Lower leg skin (tissue), 3 donors: ENCODE measurements around the gene RSPH4A.
"Not testable (repeated sequence)": the region's sequence is repeated elsewhere in the genome, so short reads cannot be mapped to it uniquely, and the experiment has no call there.

Source experiments
- POLR2A ChIP-seq, 2 donors: fragments of 450-650 bp; IDR thresholded peaks; one replicate each; pipeline ENCODE4 v1.6.1; 2016 to 2017; ENCODE audit warnings: antibody characterized with exemption in 2 of 2, mild to moderate bottlenecking in 1 of 2, moderate library complexity in 1 of 2
- TF ChIP-seq, protein P1 (sequence below), 3 donors: fragments of 450-650 bp; IDR thresholded peaks; one replicate each; pipeline ENCODE4 v1.5.1; 2016; ENCODE audit warnings: antibody characterized with exemption in 3 of 3, mild to moderate bottlenecking in 3 of 3, moderate library complexity in 2 of 3

DNA sequence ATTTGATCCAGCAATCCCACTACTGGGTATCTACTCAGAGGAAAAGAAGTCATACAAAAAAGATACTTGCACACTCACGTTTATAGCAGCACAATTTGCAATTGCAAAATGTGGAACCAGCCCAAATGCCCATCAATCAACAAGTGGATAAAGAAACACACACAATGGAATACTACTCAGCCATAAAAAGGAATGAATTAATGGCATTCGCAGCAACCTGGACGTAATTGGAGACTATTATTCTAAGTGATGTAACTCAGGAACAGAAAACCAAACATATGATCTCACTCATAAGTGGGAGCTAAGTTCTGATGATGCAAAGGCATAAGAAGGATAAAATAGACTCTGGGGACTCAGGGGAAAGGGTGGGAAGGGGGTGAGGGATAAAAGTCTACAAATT is 11.4 kb upstream of the RSPH4A start:
- TF ChIP-seq, protein P1, sequence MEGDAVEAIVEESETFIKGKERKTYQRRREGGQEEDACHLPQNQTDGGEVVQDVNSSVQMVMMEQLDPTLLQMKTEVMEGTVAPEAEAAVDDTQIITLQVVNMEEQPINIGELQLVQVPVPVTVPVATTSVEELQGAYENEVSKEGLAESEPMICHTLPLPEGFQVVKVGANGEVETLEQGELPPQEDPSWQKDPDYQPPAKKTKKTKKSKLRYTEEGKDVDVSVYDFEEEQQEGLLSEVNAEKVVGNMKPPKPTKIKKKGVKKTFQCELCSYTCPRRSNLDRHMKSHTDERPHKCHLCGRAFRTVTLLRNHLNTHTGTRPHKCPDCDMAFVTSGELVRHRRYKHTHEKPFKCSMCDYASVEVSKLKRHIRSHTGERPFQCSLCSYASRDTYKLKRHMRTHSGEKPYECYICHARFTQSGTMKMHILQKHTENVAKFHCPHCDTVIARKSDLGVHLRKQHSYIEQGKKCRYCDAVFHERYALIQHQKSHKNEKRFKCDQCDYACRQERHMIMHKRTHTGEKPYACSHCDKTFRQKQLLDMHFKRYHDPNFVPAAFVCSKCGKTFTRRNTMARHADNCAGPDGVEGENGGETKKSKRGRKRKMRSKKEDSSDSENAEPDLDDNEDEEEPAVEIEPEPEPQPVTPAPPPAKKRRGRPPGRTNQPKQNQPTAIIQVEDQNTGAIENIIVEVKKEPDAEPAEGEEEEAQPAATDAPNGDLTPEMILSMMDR (IDR thresholded peaks at IDR 0.05) = not testable (repeated sequence)
- not testable (repeated sequence) for TF ChIP-seq POLR2A (IDR thresholded peaks at IDR 0.05)
